Measurements from ENCODE around the gene PLEKHA5. TPM values are rescaled to one million over a fixed set of nuclear protein-coding genes. Genes with fewer than 3 reads are reported as not detected.
"Not testable (repeated sequence)": the region's sequence is repeated elsewhere in the genome, so short reads cannot be mapped to it uniquely, and the experiment has no call there.

The PLEKHA5 gene
- total and polyA plus RNA-seq, 2 experiments from 2014 or later: 82.8 to 112 TPM

DNA sequence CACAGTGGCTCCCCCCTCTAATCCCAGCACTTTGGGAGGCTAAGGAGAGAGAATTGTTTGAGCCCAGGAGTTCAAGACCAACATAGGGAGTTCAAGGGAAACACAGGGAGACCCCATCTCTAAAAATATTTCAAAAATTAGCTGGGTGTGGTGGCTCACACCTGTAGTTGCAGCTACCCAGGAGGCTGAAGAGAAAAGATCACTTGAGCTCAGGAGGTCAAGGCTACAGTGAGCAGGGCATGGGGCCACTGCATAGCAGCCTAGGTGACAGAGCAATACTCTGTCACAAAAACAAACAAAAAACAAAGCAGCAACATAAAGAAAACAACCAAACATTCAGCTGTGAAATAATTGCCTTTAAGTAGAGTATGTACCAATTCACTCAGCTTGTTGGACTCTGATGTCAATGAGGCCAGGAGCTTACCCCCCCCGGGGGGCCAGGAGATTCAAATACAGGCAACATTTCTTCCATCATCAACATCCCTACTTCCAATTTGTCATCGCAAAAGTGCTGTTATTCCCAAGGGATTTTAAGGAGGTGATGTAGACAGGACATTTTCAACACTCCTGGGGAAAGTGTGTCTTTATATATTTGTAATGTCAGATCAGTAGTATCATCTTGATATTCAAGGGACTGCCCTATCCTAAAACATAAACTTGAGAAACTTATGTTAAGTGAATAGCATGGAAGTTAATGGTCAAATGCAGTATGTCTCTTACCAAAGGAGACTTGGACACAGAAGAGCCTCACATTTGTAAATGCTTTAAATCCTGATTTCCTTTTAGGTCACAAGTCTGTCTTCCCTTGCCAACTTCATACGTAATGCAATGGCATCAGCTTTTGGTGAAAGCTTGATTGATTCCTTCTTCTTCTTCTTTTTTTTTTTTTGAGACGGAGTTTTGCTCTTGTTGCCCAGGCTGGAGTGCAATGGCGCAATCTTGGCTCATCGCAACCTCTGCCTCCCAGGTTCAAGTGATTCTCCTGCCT lies 269.1 kb downstream of the PLEKHA5 start (continued):
- TF ChIP-seq, protein P1, sequence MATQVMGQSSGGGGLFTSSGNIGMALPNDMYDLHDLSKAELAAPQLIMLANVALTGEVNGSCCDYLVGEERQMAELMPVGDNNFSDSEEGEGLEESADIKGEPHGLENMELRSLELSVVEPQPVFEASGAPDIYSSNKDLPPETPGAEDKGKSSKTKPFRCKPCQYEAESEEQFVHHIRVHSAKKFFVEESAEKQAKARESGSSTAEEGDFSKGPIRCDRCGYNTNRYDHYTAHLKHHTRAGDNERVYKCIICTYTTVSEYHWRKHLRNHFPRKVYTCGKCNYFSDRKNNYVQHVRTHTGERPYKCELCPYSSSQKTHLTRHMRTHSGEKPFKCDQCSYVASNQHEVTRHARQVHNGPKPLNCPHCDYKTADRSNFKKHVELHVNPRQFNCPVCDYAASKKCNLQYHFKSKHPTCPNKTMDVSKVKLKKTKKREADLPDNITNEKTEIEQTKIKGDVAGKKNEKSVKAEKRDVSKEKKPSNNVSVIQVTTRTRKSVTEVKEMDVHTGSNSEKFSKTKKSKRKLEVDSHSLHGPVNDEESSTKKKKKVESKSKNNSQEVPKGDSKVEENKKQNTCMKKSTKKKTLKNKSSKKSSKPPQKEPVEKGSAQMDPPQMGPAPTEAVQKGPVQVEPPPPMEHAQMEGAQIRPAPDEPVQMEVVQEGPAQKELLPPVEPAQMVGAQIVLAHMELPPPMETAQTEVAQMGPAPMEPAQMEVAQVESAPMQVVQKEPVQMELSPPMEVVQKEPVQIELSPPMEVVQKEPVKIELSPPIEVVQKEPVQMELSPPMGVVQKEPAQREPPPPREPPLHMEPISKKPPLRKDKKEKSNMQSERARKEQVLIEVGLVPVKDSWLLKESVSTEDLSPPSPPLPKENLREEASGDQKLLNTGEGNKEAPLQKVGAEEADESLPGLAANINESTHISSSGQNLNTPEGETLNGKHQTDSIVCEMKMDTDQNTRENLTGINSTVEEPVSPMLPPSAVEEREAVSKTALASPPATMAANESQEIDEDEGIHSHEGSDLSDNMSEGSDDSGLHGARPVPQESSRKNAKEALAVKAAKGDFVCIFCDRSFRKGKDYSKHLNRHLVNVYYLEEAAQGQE (IDR thresholded peaks at IDR 0.05; ENCODE audit: unreplicated experiment): no peak

DNA sequence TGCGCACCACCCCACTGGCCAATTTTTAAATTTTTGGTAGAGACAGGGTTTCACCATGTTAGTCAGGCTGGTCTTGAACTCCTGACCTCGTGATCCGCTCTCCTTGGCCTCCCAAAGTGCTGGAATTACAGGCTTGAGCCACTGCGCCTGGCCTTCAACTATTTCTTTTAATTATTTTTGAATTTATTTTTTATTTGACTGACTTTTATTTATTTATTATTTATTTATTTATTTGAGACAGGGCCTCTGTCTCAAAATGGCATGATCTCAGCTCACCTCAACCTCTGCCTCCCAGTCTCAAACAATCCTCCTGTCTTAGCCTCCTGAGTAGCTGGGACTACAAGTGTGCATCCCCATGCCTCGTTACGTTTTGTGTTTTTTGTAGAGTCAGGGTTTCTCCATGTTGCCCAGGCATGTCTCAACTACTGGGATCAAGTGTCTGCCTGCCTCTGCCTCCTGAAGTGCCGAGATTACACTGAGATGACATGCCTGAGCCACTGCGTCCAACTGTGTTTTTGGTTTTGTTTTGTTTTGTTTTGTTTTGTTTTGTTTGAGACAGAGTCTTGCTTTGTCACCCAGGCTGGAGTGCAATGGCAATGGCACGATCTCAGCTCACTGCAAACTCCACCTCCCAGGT lies 271.2 kb downstream of the PLEKHA5 start:
- not testable (repeated sequence) for H3K4me3 ChIP-seq; H4K20me1 ChIP-seq (replicated peaks; ENCODE audit: insufficient read depth); ATAC-seq; H3K4me2 ChIP-seq; H3K4me3 Mint-ChIP-seq; H3K36me3 Mint-ChIP-seq (ENCODE audit: low read depth); DNase-seq (ENCODE audit: low spot score); H3K27me3 ChIP-seq (ENCODE audit: insufficient read depth); H3K4me1 ChIP-seq (ENCODE audit: insufficient read depth); H3K9me2 ChIP-seq (ENCODE audit: insufficient read depth); H3K27ac Mint-ChIP-seq; H3K4me1 Mint-ChIP-seq; H3K79me2 ChIP-seq (replicated peaks; ENCODE audit: insufficient read depth); H3K9me3 Mint-ChIP-seq; H3K36me3 ChIP-seq (ENCODE audit: insufficient read depth); H3F3A ChIP-seq (replicated peaks; ENCODE audit: low read depth); H3K27me3 Mint-ChIP-seq (ENCODE audit: insufficient read depth, low read depth, poor library complexity); H3K27ac ChIP-seq (ENCODE audit: low read depth)
- peak overlapping the region; percentile 69; the same call in 1 of the 2 replicates for H2AFZ ChIP-seq

DNA sequence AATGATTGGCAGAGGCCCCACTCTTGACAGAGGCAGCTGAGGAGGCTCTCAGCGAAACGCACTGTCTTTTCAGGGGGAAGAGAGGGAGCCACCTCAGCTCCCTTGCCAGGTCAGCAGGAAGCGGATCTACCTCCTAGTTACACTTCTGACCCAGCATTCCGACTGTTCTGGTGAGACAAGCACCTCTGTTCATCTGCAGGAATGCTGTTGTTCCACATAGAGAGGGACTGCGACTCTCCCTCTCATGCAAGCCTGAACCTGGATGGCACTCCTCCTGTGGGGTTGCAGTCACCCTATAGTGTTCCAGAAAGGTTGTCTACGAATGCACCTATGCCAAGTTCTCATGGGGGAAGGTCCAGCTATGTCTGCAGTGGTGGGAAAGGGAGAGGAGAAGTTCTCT lies 272.7 kb downstream of the PLEKHA5 start:
- Histone ChIP-seq H2AFZ (peak overlapping the region; percentile 94), H3K9me2 (ENCODE audit: insufficient read depth) (0 out of 2 replicates have a peak, but pooled peaks cover 3% of the 10 kb centered on the region), H3K36me3 (ENCODE audit: insufficient read depth) (no peaks in the 10 kb centered on the region), H3K4me1 (ENCODE audit: insufficient read depth) (no peaks in the 10 kb centered on the region; the same call in 1 of the 2 replicates), H3K27me3 (ENCODE audit: insufficient read depth) (no peaks in the 10 kb centered on the region), H3K4me3 (no peak overlapping the region), H3K79me2 (replicated peaks; ENCODE audit: insufficient read depth) (no peaks in the 10 kb centered on the region), H3K27ac (ENCODE audit: low read depth) (no peak overlapping the region), H3F3A (replicated peaks; ENCODE audit: low read depth) (no peaks in the 10 kb centered on the region), H4K20me1 (replicated peaks; ENCODE audit: insufficient read depth) (no peaks in the 10 kb centered on the region), H3K4me2 (no peak overlapping the region)
- no peaks in the 10 kb centered on the region for H3K9me3 Mint-ChIP-seq
- H3K27me3 Mint-ChIP-seq (ENCODE audit: insufficient read depth, low read depth, poor library complexity): peaks cover 1% of the 10 kb centered on the region
- no peaks in the 10 kb centered on the region; the same call in 2 of the 3 replicates for H3K36me3 Mint-ChIP-seq (ENCODE audit: low read depth)
- H3K4me1 Mint-ChIP-seq: peaks cover 4% of the 10 kb centered on the region; the same call in 2 of the 3 replicates
- H3K4me3 Mint-ChIP-seq: no peak overlapping the region
- no peak for DNase-seq (ENCODE audit: low spot score)
- H3K27ac Mint-ChIP-seq: no peak overlapping the region
- ATAC-seq: peak; percentile 41; the same call in 2 of the 3 replicates
- TF ChIP-seq, protein P2, sequence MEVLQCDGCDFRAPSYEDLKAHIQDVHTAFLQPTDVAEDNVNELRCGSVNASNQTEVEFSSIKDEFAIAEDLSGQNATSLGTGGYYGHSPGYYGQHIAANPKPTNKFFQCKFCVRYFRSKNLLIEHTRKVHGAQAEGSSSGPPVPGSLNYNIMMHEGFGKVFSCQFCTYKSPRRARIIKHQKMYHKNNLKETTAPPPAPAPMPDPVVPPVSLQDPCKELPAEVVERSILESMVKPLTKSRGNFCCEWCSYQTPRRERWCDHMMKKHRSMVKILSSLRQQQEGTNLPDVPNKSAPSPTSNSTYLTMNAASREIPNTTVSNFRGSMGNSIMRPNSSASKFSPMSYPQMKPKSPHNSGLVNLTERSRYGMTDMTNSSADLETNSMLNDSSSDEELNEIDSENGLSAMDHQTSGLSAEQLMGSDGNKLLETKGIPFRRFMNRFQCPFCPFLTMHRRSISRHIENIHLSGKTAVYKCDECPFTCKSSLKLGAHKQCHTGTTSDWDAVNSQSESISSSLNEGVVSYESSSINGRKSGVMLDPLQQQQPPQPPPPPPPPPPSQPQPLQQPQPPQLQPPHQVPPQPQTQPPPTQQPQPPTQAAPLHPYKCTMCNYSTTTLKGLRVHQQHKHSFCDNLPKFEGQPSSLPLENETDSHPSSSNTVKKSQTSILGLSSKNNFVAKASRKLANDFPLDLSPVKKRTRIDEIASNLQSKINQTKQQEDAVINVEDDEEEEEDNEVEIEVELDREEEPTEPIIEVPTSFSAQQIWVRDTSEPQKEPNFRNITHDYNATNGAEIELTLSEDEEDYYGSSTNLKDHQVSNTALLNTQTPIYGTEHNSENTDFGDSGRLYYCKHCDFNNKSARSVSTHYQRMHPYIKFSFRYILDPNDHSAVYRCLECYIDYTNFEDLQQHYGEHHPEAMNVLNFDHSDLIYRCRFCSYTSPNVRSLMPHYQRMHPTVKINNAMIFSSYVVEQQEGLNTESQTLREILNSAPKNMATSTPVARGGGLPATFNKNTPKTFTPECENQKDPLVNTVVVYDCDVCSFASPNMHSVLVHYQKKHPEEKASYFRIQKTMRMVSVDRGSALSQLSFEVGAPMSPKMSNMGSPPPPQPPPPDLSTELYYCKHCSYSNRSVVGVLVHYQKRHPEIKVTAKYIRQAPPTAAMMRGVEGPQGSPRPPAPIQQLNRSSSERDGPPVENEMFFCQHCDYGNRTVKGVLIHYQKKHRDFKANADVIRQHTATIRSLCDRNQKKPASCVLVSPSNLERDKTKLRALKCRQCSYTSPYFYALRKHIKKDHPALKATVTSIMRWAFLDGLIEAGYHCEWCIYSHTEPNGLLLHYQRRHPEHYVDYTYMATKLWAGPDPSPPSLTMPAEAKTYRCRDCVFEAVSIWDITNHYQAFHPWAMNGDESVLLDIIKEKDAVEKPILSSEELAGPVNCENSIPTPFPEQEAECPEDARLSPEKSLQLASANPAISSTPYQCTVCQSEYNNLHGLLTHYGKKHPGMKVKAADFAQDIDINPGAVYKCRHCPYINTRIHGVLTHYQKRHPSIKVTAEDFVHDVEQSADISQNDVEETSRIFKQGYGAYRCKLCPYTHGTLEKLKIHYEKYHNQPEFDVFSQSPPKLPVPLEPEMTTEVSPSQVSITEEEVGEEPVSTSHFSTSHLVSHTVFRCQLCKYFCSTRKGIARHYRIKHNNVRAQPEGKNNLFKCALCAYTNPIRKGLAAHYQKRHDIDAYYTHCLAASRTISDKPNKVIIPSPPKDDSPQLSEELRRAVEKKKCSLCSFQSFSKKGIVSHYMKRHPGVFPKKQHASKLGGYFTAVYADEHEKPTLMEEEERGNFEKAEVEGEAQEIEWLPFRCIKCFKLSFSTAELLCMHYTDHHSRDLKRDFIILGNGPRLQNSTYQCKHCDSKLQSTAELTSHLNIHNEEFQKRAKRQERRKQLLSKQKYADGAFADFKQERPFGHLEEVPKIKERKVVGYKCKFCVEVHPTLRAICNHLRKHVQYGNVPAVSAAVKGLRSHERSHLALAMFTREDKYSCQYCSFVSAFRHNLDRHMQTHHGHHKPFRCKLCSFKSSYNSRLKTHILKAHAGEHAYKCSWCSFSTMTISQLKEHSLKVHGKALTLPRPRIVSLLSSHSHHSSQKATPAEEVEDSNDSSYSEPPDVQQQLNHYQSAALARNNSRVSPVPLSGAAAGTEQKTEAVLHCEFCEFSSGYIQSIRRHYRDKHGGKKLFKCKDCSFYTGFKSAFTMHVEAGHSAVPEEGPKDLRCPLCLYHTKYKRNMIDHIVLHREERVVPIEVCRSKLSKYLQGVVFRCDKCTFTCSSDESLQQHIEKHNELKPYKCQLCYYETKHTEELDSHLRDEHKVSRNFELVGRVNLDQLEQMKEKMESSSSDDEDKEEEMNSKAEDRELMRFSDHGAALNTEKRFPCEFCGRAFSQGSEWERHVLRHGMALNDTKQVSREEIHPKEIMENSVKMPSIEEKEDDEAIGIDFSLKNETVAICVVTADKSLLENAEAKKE (CRISPR knock-in tag; IDR thresholded peaks at IDR 0.05): no peak
- no peak for TF ChIP-seq ZNF114 (CRISPR knock-in tag; IDR thresholded peaks at IDR 0.05)
- TF ChIP-seq JUNB (IDR thresholded peaks at IDR 0.05; ENCODE audit: unreplicated experiment): no peak
- no peak for TF ChIP-seq NANOG (IDR thresholded peaks at IDR 0.05; ENCODE audit: borderline replicate concordance)
- no peak for TF ChIP-seq POLR2AphosphoS5 (IDR thresholded peaks at IDR 0.05; ENCODE audit: low read depth)
- no peak for TF ChIP-seq EZH2phosphoT487 (IDR thresholded peaks at IDR 0.05; ENCODE audit: unreplicated experiment)
- TF ChIP-seq ZNF331 (CRISPR knock-in tag; IDR thresholded peaks at IDR 0.05; ENCODE audit: low read depth): no peak

Measured in GM23338 (cell line).